Measurements from ENCODE around the gene ZBTB46.
"Not testable (repeated sequence)": the region's sequence is repeated elsewhere in the genome, so short reads cannot be mapped to it uniquely, and the experiment has no call there.

ZBTB46 gene

DNA sequence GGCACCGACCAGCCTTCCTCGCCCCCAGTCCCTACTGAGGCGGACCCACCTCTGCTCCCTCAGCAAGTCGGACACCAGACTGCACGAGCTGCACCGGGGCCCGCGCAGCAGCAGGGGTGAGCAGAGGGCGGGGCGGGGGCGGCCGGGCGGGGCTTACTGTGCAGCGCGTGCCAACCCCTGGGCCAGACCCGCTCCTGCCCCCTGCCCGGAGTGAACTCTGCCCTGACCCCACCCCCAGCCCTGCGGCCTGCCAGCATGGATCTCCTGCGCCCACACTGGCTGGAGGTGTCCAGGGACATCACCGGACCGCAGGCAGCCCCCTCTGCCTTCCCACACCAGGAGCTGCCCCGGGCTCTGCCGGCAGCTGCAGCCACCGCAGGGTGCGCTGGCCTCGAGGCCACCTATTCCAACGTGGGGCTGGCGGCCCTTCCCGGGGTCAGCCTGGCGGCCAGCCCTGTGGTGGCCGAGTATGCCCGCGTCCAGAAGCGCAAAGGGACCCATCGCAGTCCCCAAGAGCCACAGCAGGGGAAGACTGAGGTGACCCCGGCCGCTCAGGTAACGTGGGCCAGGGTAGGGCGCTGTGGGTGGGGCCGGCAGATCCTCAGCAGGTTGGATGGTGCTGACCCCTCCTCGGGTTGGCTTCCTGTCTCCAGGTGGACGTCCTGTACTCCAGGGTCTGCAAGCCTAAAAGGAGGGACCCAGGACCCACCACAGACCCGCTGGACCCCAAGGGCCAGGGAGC, 92.9 kb downstream of the ZBTB46 start:
- H3K4me3 ChIP-seq (ENCODE audit: low read depth, low read length), result no peak overlapping the region

- H3K4me3 ChIP-seq (ENCODE audit: low read depth, low read length), result peak overlapping the region; percentile 20
Measured at GRCh38 chr20:63737695-63737944, 93.4 kb downstream of the ZBTB46 start.

DNA sequence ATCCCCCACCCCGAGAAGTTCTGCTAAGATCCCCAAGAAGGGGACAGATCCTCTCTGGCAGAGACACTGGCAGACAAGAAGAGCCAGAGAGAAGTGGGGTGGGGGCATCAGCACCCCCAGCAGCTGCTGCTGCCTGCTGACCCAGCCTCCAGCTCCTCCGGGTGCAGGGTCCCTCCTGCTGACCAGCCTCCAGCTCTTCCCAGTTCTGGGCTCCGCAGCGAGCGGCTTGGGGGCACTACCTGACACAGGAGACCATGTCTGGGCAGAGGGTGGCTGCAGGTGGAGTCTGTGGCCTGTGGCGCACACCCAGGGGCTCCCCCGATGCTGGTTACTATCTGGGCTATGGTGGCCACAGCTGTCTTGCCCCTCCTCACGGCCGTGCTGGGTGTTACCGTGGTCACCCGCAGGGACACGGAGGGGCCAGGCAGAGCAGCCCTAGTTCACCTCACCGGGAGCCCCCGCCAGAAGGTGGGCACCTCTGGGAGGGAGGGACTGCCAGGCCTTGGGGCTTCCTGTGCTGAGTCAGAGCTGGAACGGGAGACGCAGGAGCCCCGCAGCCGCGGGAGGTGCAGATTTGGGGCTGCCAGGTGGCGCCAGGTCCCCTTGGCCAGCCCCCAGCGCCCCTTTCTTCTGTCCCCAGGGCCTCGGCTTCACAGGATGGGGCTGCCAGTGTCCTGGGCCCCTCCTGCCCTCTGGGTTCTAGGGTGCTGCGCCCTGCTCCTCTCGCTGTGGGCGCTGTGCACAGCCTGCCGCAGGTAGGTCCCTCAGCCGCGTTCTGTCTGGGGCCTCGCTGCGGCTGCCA, 94.0 kb downstream of the ZBTB46 start:
- peak overlapping the region; percentile 20 for H3K4me3 ChIP-seq (ENCODE audit: low read depth, low read length)

DNA sequence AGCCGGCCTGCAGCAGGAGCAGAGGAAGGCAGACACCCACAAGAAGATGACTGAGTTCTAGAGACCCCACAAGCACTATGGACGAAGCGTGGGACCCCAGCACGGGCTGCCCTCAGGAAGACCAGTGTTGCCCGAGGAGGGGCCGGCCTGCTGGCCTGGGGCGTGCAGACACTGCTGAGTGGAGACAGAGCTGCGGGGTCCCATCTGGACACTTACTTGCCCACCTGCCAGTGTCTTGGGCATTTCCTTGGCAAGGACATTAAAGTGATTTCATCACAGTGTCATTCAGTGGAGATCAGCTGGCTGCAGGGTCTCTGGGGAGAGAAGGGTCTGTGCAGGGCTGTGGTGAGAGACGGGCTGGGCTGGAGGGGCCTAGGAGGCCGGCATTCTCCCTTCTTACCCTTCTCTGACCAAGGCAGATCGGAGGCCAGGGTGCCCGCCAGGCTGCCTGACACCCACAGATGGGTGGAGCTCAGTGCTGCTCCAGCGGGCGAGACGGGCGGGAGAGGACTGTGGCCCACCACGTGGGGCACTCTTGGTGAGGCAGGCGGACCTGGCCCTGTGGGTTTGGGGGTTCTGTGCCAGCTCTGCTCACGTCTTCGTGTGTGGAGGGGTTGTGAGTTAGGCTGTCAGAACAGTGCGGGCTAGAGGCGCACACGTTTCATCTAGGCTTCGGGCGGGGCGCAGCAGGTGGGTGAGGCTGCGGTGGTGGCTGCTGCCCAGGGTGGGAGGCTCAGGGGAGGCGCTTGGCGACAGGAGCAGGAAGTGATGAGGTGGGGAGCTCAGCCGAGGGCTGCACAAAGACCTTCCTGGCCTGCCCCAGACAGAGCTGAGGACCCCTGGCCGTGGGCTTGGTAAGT, 95.0 kb downstream of the ZBTB46 start, which contains the start of gene LIME1:
Gene LIME1, plus strand, starts transcription at position 806 of the 860 bp plus-strand sequence. CDS start 886 bp downstream, outside the sequence.
- H3K4me3 ChIP-seq (ENCODE audit: low read depth, low read length), result peak within 1 kb of the TSS; percentile 20

GRCh38 chr20:63734946-63735858, 95.9 kb downstream of the ZBTB46 start:
- no peak overlapping the region for H3K4me3 ChIP-seq (ENCODE audit: low read depth, low read length)

DNA sequence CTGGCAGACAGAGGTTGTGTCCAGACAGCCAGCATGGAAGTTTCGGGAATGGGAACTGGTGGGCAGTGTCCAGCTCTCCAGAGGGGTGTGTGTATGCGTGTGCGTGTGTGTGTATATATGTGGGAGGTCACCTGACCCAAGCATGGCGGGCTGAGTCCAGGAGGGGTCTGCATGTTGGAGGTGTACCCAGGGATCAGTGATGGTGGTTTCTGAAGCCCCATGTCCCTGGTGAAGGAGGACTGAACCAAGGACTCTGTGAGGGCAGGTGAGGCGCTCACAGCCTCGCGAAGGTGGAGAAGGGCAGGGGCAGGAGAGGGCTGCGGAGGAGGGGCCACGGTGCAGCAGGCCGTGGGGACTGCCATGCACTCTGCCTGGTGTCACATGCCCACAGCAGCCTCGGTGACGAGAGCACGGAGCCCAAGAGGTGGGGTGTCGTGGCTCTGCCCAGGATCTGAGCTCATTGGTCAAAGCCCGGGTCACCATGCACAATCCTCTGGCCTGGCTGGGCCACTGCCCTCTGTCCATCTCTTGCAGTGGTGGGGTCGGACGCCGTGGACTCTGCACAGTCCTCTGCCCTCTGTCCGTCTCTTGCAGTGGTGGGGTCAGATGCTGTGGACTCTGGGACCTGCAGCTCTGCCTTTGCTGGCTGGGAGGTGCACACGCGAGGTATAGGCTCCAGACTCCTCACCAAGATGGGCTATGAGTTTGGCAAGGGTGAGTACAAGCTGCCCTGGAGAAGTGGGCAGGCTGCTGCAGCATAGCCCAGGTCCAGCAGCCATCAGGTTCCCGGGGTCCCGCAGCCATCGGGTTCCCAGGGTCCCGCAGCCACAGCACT, 96.7 kb downstream of the ZBTB46 start:
- H3K4me3 ChIP-seq (ENCODE audit: low read depth, low read length), result no peak overlapping the region

- no peak overlapping the region for H3K4me3 ChIP-seq (ENCODE audit: low read depth, low read length)
Measured at GRCh38 chr20:63733579-63734081, 97.4 kb downstream of the ZBTB46 start.

DNA sequence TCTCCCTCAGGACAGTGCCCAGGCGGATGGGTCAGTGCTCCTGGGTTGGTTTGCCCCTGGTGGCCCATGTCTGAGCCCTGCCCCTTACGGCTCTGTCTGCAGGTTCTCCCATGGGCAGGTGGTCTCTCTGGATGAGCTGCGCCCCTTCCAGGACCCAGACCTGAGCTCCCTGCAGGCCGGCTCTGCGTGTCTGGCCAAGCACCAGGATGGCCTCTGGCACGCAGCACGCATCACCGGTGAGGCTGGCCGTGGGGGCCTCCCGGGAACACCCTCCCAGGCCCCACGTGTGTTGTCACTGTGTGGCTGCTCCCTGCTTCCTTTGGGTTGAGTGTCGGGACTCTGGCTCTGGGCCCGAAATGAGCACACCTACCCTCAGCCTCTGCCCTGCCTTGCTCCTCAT, 97.9 kb downstream of the ZBTB46 start:
- H3K4me3 ChIP-seq (ENCODE audit: low read depth, low read length), result no peak overlapping the region

- H3K4me3 ChIP-seq (ENCODE audit: low read depth, low read length), result no peak overlapping the region
Measured at GRCh38 chr20:63732118-63733095, 98.7 kb downstream of the ZBTB46 start.

DNA sequence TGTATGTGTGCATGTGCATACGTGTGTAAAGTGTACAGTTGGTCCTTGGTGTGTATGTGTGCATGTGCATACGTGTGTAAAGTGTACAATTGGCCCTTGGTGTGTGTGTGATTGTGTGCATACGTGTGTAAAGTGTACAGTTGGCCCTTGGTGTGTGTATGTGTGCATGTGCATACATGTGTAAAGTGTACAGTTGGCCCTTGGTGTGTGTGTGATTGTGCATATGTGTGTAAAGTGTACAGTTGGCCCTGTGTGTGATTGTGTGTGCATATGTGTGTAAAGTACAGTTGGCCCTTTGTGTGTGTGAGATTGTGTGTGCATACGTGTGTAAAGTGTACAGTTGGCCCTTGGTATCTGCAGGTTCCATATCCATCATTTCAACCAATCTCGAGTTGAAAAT, 99.7 kb downstream of the ZBTB46 start:
- H3K4me3 ChIP-seq (ENCODE audit: low read depth, low read length), result no peak overlapping the region

DNA sequence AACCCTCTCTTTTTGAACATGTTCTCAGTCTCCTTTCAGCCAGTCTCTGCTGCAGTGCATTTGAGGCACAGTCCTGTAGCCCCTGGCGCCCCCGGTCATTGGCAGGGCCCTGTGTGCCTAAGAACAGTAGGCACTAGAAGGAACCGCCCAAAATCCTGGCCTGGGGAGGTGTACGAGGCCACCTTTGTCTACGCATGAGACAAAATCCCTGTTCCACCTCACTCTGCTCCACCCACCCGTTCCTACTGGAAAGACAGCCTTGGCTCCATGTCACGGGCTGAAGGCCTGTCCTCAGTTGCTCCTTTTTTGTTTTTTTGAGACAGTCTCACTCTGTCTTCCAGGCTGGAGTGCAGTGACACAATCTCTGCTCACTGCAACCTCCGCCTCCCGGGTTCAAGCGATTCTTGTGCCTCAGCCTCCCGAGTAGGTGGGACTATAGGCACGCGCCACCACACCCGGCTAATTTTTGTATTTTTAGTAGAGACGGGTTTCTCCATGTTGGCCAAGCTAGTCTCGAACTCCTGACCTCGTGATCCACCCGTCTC, 100.8 kb downstream of the ZBTB46 start:
- not testable (repeated sequence) for H3K4me3 ChIP-seq (ENCODE audit: low read depth, low read length)

DNA sequence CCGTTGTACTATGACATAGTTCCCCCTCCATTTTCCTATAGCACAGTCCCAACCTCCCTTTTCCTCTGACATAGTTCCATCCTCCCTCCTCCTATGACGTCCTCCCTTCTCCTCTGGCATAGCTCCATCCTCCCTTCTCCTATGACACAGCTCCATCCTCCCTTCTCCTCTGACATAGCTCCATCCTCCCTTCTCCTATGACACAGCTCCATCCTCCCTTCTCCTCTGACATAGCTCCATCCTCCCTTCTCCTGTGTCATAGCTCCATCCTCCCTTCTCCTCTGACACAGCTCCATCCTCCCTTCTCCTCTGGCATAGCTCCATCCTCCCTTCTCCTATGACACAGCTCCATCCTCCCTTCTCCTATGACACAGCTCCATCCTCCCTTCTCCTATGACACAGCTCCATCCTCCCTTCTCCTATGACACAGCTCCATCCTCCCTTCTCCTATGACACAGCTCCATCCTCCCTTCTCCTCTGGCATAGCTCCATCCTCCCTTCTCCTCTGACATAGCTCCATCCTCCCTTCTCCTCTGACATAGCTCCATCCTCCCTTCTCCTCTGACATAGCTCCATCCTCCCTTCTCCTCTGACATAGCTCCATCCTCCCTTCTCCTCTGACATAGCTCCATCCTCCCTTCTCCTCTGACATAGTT, 108.0 kb downstream of the ZBTB46 start:
- not testable (repeated sequence) for H3K4me3 ChIP-seq (ENCODE audit: low read depth, low read length)

DNA sequence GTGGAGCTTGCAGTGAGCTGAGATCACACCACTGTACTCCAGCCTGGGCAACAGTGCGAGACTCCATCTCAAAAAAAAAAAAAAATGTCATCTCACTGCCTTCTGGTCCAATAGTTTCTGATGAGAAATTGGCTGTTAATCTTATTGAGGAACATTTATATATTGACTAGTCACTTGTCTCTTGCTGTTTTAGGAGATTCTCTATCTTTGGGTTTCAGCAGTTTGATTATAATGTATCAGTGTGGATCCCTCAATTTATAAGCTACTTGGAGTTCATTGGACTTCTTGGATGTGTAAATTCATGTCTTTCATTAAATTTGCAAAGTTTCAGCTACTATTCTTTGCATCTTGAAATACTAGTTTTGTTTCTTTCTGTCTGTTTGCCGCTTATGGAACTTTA, 112.1 kb downstream of the ZBTB46 start:
- no peak overlapping the region for H3K4me3 ChIP-seq (ENCODE audit: low read depth, low read length)

GRCh38 chr20:63714858-63715257, 116.2 kb downstream of the ZBTB46 start:
- H3K4me3 ChIP-seq (ENCODE audit: low read depth, low read length), result no peak overlapping the region

GRCh38 chr20:63712191-63712590, 118.9 kb downstream of the ZBTB46 start:
- H3K4me3 ChIP-seq (ENCODE audit: low read depth, low read length), result no peak overlapping the region

DNA sequence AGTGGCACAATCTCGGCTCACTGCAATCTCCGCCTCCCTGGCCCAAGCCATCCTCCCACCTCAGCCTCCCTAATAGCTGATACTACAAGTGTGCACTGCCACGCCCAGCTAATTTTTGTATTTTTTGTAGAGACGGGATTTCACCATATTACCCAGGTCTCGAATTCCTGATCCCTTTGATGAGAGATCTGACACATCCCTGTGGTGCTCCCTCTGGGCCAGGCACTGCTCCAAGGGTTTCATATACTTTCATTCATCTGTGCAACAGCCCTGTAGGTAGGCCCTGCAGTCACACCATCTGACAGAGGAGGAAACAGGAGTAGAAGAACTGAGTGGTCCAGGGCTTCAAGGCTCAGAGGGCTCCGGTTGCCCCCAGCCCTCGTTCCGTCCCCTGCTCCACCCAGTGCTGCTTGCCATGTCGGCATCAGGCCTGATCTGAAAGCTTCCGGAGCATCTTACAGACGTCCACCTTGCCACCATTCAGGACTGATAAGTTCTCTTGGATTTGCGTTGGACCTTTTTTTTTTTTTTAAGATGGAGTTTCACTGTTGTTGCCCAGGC, 119.9 kb downstream of the ZBTB46 start:
- no peak overlapping the region for H3K4me3 ChIP-seq (ENCODE audit: low read depth, low read length)

GRCh38 chr20:63709149-63709527, 121.9 kb downstream of the ZBTB46 start:
- peak overlapping the region; percentile 91 for H3K4me3 ChIP-seq (ENCODE audit: low read depth, low read length)

Data from iPS-11a (cell line).